Neural cell (in vitro differentiated cells): ENCODE data around the gene RAPGEF2.

Source experiments
- CTCF ChIP-seq: fragments of 450-650 bp; IDR thresholded peaks from 2 replicates; pipeline ENCODE4 v1.5.1; 2014; ENCODE audit warnings: antibody characterized with exemption, mild to moderate bottlenecking, moderate library complexity; ENCODE audit not compliant: poor library complexity, severe bottlenecking
- EP300 ChIP-seq: fragments of 450-650 bp; conservative IDR thresholded peaks from 2 replicates; pipeline ENCODE4 v1.6.1; 2014; ENCODE audit warnings: antibody characterized with exemption, mild to moderate bottlenecking, moderate library complexity; ENCODE audit not compliant: poor library complexity, severe bottlenecking
- RAD21 ChIP-seq: fragments of 450-650 bp; conservative IDR thresholded peaks from 2 replicates; pipeline ENCODE4 v1.6.1; 2014; ENCODE audit warnings: antibody characterized with exemption, mild to moderate bottlenecking, moderate library complexity
- REST ChIP-seq: IDR thresholded peaks from 2 replicates; pipeline ENCODE4 v1.6.1; 2012; ENCODE audit warnings: borderline replicate concordance

GRCh38 chr4:159252491-159252890, 149.6 kb downstream of the RAPGEF2 start:
- TF ChIP-seq EP300 = no peak
- TF ChIP-seq CTCF = no peak
- TF ChIP-seq REST = no peak
- no peak for TF ChIP-seq RAD21
